ENCODE results near the gene FAM98B.

Gene FAM98B

GRCh38 chr15:38470816-38471215 lies 16.9 kb downstream of the FAM98B start:
- DNase-seq (ENCODE audit: low read depth, low spot score): no peak
- TF ChIP-seq CTCF (IDR thresholded peaks at IDR 0.05; ENCODE audit: insufficient read depth, low read length, missing control alignments): no peak
- POLR2A ChIA-PET: no interaction called here
- no peak overlapping the region for H3K4me3 ChIP-seq (ENCODE audit: low read depth, low read length)
- CTCF ChIA-PET: interaction anchor here (0.7 to 4.3 kb wide), 7 partner anchors 29 to 468 kb away, joined by 3 to 57 read pairs (median 4); no protein-coding TSS in a partner anchor

GRCh38 chr15:38471974-38472373 lies 18.0 kb downstream of the FAM98B start:
- POLR2A ChIA-PET: no interaction called here
- no peak for DNase-seq (ENCODE audit: low read depth, low spot score)
- no peak overlapping the region for H3K4me3 ChIP-seq (ENCODE audit: low read depth, low read length)
- no peak for TF ChIP-seq CTCF (IDR thresholded peaks at IDR 0.05; ENCODE audit: insufficient read depth, low read length, missing control alignments)
- CTCF ChIA-PET: interaction anchor here (0.7 to 4.3 kb wide), 16 partner anchors 9 to 476 kb away, joined by 3 to 57 read pairs (median 4); partner anchors contain the start of genes FAM98B and RASGRP1

- ChIA-PET CTCF (interaction anchor here (0.6 to 7.1 kb wide), 26 partner anchors 9 to 479 kb away, joined by 3 to 102 read pairs (median 4); partner anchors contain the start of gene RASGRP1), POLR2A (no interaction called here)
- peak; percentile 67 for DNase-seq (ENCODE audit: low read depth, low spot score)
- peak; percentile 77 for TF ChIP-seq CTCF (IDR thresholded peaks at IDR 0.05; ENCODE audit: insufficient read depth, low read length, missing control alignments)
- H3K4me3 ChIP-seq (ENCODE audit: low read depth, low read length): no peak overlapping the region
Observed at GRCh38 chr15:38474155-38474757, 20.3 kb downstream of the FAM98B start.

GRCh38 chr15:38475361-38475760 lies 21.4 kb downstream of the FAM98B start:
- DNase-seq (ENCODE audit: low read depth, low spot score): no peak
- ChIA-PET CTCF (interaction anchor here (0.6 to 7.1 kb wide), 21 partner anchors 11 to 224 kb away, joined by 3 to 102 read pairs (median 6); partner anchors contain the start of gene RASGRP1), POLR2A (no interaction called here)
- no peak for TF ChIP-seq CTCF (IDR thresholded peaks at IDR 0.05; ENCODE audit: insufficient read depth, low read length, missing control alignments)
- no peak overlapping the region for H3K4me3 ChIP-seq (ENCODE audit: low read depth, low read length)

- DNase-seq (ENCODE audit: low read depth, low spot score): no peak
- no peak for TF ChIP-seq CTCF (IDR thresholded peaks at IDR 0.05; ENCODE audit: insufficient read depth, low read length, missing control alignments)
- POLR2A ChIA-PET: interaction anchor here (0.6 kb wide), 1 partner anchor 211 kb away, joined by 3 read pairs; no protein-coding TSS in a partner anchor
- no peak overlapping the region for H3K4me3 ChIP-seq (ENCODE audit: low read depth, low read length)
- CTCF ChIA-PET: interaction anchor here (0.6 to 7.1 kb wide), 8 partner anchors 65 to 457 kb away, joined by 3 to 102 read pairs (median 41); partner anchors contain the start of gene RASGRP1
Observed at GRCh38 chr15:38476120-38476519, 22.2 kb downstream of the FAM98B start.

GRCh38 chr15:38477637-38478036 lies 23.7 kb downstream of the FAM98B start:
- TF ChIP-seq CTCF (IDR thresholded peaks at IDR 0.05; ENCODE audit: insufficient read depth, low read length, missing control alignments): no peak
- ChIA-PET CTCF (interaction anchor here (0.8 to 7.1 kb wide), 12 partner anchors 8 to 481 kb away, joined by 3 to 102 read pairs (median 4); partner anchors contain the start of gene RASGRP1), POLR2A (no interaction called here)
- H3K4me3 ChIP-seq (ENCODE audit: low read depth, low read length): no peak overlapping the region
- DNase-seq (ENCODE audit: low read depth, low spot score): no peak
